Endodermal cell (in vitro differentiated cells): Measurements from ENCODE around the gene PRKG2. TPM values are rescaled to one million over a fixed set of nuclear protein-coding genes. Genes with fewer than 3 reads are reported as not detected.

Experiments
- DNase-seq: peaks from one replicate; pipeline ENCODE4 v3.0.0-alpha.2; 2017
- H3K27ac ChIP-seq: 2 replicates; pipeline ENCODE4 v1.5.1; 2013; ENCODE audit warnings: mild to moderate bottlenecking, low read depth, low read length, moderate library complexity
- H3K27me3 ChIP-seq: 2 replicates; pipeline ENCODE4 v1.6.1; 2013; ENCODE audit warnings: mild to moderate bottlenecking, low read length, moderate library complexity; ENCODE audit not compliant: insufficient read depth, control insufficient read depth, poor library complexity, severe bottlenecking
- H3K36me3 ChIP-seq: 2 replicates; pipeline ENCODE4 v1.7.0; 2013; ENCODE audit warnings: mild to moderate bottlenecking, low read length, moderate library complexity; ENCODE audit not compliant: control insufficient read depth, insufficient read depth
- H3K4me1 ChIP-seq: one replicate; pipeline ENCODE4 v1.7.0; 2013; ENCODE audit warnings: low read length; ENCODE audit not compliant: control insufficient read depth, insufficient read depth
- H3K4me3 ChIP-seq: 2 replicates; pipeline ENCODE4 v1.5.1; 2013; ENCODE audit warnings: mild to moderate bottlenecking, low read length, moderate library complexity
- H3K9ac ChIP-seq: 2 replicates; pipeline ENCODE4 v1.6.1; 2013; ENCODE audit warnings: mild to moderate bottlenecking, low read length, moderate library complexity; ENCODE audit not compliant: poor library complexity, severe bottlenecking; ENCODE audit errors: extremely low read depth
- H3K9me3 ChIP-seq: 2 replicates; pipeline ENCODE4 v1.6.1; 2013; ENCODE audit warnings: mild to moderate bottlenecking, low read length, moderate library complexity; ENCODE audit not compliant: control insufficient read depth
- H3K27ac Mint-ChIP-seq: 2 replicates; pipeline ENCODE4 v1.8.0; 2020; ENCODE audit warnings: mixed read lengths
- H3K27me3 Mint-ChIP-seq: 2 replicates; pipeline ENCODE4 v1.8.0; 2021; ENCODE audit warnings: mild to moderate bottlenecking, mixed read lengths; ENCODE audit not compliant: insufficient read depth
- H3K36me3 Mint-ChIP-seq: 2 replicates; pipeline ENCODE4 v1.8.0; 2020; ENCODE audit warnings: low read depth, mixed read lengths
- H3K4me1 Mint-ChIP-seq: 2 replicates; pipeline ENCODE4 v1.8.0; 2020; ENCODE audit warnings: mixed read lengths
- H3K4me3 Mint-ChIP-seq: 2 replicates; pipeline ENCODE4 v1.8.0; 2020; ENCODE audit warnings: mild to moderate bottlenecking, moderate library complexity, mixed read lengths
- H3K9me3 Mint-ChIP-seq: 2 replicates; pipeline ENCODE4 v1.8.0; 2020; ENCODE audit warnings: mild to moderate bottlenecking, mixed read lengths
- CTCF ChIP-seq: fragments of 200-600 bp; sonication (generic); conservative IDR thresholded peaks from 2 replicates; pipeline ENCODE4 v1.5.0; 2021; ENCODE audit warnings: antibody characterized with exemption, mild to moderate bottlenecking
- WGBS, 2 experiments: methylation state at CpG; one replicate each; pipeline versions ENCODE4 v1.1.5 to v1.1.7; 2013; ENCODE audit warnings: missing lambda C conversion rate in 2 of 2, mixed read lengths in 1 of 2; ENCODE audit not compliant: insufficient coverage in 1 of 2, insufficient read length in 1 of 2; 5-methylcytosine and 5-hydroxymethylcytosine counted together
- total RNA-seq, 2 donors: library from RNA; stranded (reverse); fragmentation: NEBNext Ultra II Directional in 1 of 2; extraction: Animal tissue kit (Norgen Biotek cat#: 25700) in 1 of 2; gene quantifications; 2 replicates in 1 of 2; 3 replicates in 1 of 2; pipeline ENCODE4 v1.2.1, GENCODE V29; 2021

PRKG2 gene
- total RNA-seq, 2 donors from 2014 or later, result 1.3 to 2.4 TPM

GRCh38 chr4:81195475-81195874 is 19.5 kb downstream of the PRKG2 start:
- Mint-ChIP-seq H3K9me3 (peaks cover 3% of the 10 kb centered on the region), H3K27me3 (peaks cover 4% of the 10 kb centered on the region), H3K27ac (no peak overlapping the region), H3K36me3 (no peaks in the 10 kb centered on the region), H3K4me3 (no peak overlapping the region), H3K4me1 (no peaks in the 10 kb centered on the region)
- Histone ChIP-seq H3K9ac (no peak overlapping the region), H3K27me3 (peaks cover 4% of the 10 kb centered on the region), H3K27ac (no peak overlapping the region), H3K4me3 (no peak overlapping the region), H3K36me3 (no peaks in the 10 kb centered on the region), H3K4me1 (no peaks in the 10 kb centered on the region), H3K9me3 (no peaks in the 10 kb centered on the region)
- 99% methylated on average over 6 of the region's 6 CpGs; no CpG with 5 or more reads in 1 of the 2 experiments for WGBS, 2 experiments
- TF ChIP-seq CTCF, result no peak
- no peak for DNase-seq

GRCh38 chr4:81194286-81194685 is 20.7 kb downstream of the PRKG2 start:
- TF ChIP-seq CTCF, result no peak
- Histone ChIP-seq H3K36me3 (no peaks in the 10 kb centered on the region), H3K27me3 (no peaks in the 10 kb centered on the region), H3K27ac (no peak overlapping the region), H3K4me3 (no peak overlapping the region), H3K4me1 (no peaks in the 10 kb centered on the region), H3K9me3 (no peaks in the 10 kb centered on the region), H3K9ac (no peak overlapping the region)
- Mint-ChIP-seq H3K4me3 (no peak overlapping the region), H3K36me3 (no peaks in the 10 kb centered on the region), H3K27ac (no peak overlapping the region), H3K27me3 (peaks cover 2% of the 10 kb centered on the region), H3K4me1 (no peaks in the 10 kb centered on the region), H3K9me3 (peaks cover 3% of the 10 kb centered on the region)
- DNase-seq, result no peak
- 91% methylated on average over 3 of the region's 3 CpGs; no CpG with 5 or more reads in 1 of the 2 experiments for WGBS, 2 experiments

- no peaks in the 10 kb centered on the region for H3K9me3 ChIP-seq
- no peaks in the 10 kb centered on the region for H3K36me3 ChIP-seq
- Mint-ChIP-seq H3K9me3 (peaks cover 4% of the 10 kb centered on the region), H3K27ac (no peak overlapping the region), H3K36me3 (no peaks in the 10 kb centered on the region), H3K4me1 (no peaks in the 10 kb centered on the region), H3K4me3 (no peak overlapping the region), H3K27me3 (peaks cover 9% of the 10 kb centered on the region)
- H3K9ac ChIP-seq, result no peak overlapping the region
- no peak overlapping the region for H3K27ac ChIP-seq
- DNase-seq, result no peak
- 94% methylated on average over 1 of the region's 1 CpG; no CpG with 5 or more reads in 1 of the 2 experiments for WGBS, 2 experiments
- no peaks in the 10 kb centered on the region for H3K4me1 ChIP-seq
- TF ChIP-seq CTCF, result no peak
- H3K27me3 ChIP-seq, result no peaks in the 10 kb centered on the region
- no peak overlapping the region for H3K4me3 ChIP-seq
These were observed 34.1 kb downstream of the PRKG2 start for GRCh38 chr4:81180916-81181315.
